HG03520 (cell line): ENCODE data around the gene HOXD11.

Experiments used
- ATAC-seq: cut with Tn5 transposase; IDR thresholded peaks from one replicate; pipeline ENCODE4 v1.9.1; 2021; ENCODE audit warnings: mild to moderate bottlenecking, moderate library complexity; ENCODE audit not compliant: unreplicated experiment

The HOXD11 gene

DNA sequence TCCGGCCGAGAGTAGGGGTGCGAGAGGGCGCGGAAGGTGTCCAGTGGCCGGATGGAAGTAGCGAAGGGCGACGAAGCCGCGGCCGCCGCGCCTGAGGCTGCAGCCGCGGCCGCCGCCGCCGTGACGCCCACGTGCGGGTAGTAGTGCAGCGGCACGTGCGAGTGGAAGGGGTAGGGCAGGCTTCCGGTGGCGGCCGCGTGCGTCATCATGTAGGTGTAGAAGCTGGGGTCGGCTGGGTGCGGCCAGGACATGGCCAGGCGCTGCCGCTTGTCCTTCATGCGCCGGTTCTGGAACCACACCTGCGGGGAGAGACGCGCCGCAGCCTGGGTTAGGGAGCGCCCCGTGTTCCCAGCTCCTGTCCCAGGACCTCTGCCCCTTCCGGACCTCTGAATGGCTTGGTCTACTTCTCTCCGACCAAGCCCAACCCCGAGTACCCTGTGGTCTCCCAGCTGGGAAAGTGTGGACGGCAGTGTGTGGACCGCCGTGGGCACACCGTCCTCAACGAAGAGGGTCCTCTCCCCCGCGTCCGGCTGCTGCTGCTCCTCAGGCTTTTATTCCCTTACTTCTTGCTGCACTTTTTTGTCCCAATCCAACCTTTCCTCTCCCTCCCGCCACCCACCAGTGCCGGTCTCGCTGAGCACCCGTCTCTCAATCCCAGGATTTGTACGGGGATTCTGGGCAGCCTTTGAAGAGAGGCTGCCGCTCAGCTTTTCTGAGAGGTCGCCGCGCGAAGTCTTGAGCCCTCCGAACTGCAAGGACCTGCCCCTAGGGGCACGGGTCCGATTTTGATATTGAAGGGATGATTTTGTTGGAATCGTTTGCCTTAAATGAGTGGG is 26.3 kb upstream of the HOXD11 start:
- no peak for ATAC-seq

DNA sequence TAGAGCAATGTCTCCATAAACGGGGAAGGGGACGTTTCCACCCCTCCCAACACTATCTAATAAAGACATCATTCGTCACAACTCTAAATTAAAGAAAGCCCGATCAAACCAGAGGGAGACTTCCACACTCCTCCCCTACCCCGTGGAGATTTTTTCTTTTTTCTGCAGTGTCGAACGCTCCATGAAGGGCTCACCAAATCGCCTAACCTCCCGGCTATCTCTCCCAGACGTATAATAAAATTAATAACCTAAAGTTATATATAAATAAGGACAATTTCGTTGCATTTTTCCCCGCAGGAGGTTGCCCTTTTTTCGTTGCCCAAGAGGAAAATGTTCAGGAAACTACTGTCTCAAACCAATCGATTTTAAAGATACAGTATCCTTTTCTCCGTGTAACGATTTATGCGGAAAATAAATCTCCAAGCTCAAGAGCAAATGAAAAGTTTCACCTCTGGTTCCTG is 25.7 kb upstream of the HOXD11 start:
- ATAC-seq, result no peak

DNA sequence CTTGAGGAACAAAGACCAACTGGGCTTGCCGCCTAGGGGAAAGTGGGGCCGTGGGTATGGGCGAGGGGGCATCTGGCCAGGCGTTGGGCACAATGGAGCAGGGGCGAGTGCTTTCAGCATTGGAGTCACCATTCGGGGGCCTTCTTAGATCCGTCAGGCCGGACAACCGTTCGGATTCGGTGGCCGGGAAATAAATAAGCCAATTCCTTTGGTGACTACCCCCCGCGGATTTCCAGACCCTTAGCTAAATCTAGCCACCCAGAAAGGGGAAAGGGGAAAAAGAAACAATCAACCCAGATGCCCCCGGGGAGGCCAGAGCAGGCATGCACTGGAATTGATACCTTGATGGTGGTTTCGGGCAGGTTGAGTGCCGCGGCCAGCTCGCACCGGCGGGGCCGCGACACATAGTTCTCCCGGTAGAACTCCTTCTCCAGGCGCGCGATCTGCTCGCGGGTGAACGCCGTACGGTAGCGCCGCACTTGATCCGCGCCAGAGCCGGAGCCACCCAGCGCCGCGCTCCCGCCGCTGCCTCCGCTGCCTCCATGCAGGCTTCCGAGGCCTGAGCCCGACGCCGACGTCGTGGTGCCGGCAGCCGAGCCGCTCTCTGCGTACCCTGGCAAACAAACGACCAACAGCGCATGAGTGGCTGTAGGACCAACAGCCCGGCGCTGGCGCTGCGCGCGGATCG is 25.1 kb upstream of the HOXD11 start:
- no peak for ATAC-seq

DNA sequence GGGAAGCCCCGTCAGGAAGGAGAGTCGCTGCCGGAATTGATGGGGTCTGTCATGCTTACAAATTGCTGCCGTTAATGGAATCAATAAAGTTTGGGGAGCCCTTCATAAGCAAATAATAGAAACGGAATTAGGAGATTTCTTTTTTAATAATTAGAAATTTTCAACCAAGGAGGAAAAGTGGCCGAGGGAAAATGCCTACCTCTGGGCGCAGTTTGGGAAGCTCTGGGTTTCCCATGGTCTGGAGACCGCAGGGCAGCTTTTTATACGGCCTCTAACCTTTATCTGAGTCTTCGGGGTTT is 24.6 kb upstream of the HOXD11 start:
- ATAC-seq, result no peak

DNA sequence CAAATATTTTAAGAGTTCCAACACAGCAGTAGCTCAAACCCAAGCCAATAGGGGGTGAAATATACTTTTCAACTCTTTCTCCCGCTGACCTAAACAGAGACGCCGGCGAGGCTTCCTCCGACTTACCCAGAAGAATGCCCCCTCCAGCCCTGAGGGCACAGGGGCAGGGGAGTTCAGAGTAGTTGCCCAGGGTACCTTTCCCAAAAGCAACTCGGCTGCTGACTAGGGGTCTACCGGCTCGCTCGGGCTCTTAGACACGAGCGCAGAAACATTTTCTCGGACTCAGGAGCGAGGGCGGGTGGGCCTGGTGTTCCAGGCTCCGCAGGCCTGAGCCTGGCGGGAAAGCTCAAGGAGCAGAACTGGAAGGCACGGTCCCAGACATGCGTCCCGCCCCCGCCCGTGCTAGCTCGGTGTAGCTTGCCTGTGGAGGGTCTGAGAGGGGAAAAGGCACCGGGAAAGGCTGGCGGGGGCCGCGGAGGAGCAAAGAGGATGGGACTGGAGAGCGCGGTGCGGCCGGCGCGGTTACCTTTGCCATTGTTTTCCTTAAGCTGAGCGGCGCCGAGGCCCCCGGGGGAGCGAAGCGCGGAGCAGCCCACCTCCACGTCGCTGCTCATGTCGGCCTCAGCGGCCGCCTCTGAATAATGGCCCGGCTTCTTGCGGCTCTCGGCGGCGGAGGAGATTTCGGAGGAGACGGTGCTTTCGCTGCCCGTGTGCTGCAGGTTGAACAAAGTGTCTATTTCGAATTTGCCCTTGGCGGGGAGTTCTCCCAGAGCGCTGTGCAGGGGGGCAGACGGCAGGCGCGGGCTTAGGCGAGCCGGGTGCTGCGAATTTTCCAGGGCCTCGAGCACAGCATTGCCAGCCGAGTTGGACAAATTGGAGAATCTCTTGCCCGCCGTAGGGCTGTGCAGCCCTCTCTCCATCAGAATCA is 24.0 kb upstream of the HOXD11 start:
- ATAC-seq, result no peak

DNA sequence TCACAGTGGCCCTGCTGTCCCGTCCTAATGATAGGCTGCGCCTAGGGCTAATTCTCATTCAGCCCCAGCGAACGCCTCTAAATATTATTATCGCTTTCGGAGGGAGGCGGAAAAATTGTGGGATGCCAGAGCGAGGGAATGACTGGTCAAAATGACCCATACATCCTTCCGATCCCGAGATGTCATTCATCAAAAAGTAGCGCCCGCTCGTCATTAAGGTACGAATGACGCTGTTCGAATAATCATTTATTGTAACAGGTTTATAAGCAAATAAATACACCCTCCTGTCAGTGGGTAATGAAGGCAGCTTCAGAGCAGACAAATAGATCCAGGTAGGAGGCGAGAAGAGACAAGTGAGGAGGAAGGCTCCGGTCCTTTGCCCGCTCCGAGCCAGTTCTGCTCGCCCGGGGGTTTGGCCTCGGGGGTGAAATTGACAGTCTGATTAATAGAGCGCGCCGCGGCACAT is 23.3 kb upstream of the HOXD11 start, which contains the start of gene EVX2:
Gene EVX2, minus strand, starts transcription at position 167 of the 466 bp plus-strand sequence. CDS start 186 bp downstream, outside the sequence.
- ATAC-seq, result no peak

DNA sequence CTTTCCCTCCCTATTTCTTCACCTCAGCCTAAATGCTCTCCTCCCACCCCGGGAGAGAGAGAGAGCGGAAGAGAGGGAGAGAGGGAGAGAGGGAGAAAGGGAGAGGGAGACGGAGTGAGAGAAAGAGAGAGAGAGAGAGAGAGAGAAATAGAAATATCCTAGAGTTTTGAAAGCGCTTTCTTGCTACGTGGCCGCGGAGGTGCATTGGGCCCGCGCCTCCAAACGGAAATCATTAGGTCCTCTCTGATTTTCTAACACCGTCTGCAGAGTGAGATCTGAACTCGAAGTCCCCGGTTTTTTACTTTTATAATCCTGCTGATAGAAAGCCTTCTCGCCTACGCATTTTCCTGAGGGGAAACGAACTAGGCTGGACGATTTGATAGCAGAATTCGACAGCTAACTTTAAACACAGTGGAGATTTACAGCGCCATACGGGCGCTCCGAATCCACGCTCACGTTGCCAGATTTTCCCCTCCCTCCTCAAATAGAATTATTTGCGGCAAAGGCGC is 22.4 kb upstream of the HOXD11 start:
- ATAC-seq, result no peak

DNA sequence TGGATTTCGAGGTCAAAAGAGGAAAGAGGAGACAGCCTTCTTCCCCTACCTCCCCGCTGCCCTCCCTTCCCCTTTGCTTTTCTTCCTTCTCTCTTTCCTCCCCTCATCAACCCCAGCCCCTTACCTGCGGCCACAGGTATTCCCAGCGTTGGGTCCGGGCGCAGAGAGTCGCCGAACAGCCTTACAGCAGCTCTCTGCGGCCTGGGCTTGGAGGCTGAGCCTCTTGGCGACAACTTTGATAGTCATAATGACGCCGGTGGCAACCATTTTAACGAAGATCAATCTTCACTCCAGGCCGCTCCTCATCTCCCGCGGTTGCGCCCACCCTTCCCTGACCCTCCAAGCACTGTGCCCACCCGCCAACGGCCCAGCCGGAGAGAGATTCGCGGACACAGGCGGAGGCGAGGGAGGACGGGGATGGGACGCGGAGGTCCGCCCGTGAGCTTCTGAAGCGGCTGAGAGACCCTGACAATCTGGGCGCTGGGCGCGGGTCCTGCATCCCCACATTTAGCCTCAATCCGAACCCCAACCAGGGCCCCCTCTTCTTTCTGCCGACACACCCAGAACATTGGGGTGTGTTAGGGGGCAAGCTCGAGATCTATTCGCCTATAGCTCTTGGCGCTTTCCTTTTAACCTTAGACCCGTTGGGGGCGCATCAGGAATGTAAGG is 21.8 kb upstream of the HOXD11 start:
- ATAC-seq, result no peak

DNA sequence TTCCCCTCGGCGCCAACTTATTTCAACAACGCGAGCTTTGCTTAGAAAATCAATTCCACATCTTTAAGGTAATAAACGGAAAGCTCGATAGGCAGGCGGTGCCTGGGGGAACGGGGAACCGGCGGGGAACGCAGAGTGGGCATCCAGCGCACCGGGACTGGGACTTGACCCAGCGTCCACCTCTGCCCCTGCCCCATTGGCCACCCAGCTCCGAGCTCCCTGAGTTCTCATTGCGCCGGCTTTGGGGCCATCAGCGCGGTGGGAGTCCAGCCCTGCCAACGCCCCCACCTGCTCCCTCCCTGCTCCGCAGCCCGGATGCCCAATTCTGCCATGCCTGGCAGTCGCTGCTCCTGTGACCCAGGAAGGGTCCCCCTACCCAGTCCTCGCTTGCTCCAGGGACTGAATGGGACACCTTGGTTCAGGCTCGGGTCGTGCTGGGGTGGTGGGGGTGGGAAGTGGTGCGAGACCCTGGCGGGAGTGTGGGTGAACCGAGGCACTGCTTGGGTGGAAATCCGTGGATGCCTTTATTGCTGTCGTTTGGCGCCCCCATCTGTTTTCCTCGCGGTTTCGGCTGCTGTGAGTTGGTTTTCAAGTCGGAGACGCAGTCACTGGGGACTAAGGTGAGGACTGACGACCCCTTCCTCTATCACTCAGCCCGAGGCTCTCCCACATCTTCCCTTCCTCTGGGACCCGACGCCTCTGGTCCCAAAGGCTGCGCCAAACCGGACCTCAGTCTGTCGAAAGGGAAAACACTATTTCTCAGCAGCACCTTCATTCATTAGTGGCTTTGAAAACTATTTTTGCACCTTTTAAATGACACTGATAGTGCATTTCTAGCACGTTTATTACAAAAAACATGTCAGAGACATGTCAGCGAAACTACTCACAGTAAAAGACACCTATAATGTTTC is 21.0 kb upstream of the HOXD11 start:
- no peak for ATAC-seq

DNA sequence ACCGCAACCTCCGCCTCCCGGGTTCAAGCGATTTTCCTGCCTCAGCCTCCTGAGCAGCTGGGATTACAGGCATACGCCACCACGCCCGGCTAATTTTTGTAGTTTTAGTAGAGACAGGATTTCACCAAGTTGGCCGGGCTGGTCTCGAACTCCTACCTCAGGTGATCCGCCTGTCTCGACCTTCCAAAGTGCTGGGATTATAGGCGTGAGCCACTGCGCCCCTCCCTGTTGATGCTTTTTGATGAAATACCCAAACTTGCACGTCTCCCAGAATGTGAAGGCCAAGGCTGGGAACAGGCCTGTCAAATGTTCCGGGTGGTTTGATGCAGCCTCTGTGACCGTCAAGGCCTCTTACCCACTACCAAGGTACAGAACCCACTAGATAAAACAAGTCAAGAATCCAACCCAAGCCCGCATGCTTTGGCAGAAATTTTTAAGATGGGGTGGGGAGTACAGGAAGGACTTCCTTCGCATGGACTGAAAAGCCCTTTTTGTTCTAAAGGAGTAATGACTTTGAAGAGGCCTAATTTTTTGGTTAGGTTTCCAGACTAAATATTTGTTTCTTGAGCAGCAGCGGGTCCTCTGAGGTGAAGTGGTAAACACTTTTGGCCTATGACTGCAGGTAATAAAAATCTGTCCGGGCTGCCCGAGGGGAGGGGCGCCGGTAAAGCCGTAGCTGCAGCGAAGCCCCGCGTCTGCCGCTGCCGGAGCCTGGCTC is 19.6 kb upstream of the HOXD11 start:
- no peak for ATAC-seq

DNA sequence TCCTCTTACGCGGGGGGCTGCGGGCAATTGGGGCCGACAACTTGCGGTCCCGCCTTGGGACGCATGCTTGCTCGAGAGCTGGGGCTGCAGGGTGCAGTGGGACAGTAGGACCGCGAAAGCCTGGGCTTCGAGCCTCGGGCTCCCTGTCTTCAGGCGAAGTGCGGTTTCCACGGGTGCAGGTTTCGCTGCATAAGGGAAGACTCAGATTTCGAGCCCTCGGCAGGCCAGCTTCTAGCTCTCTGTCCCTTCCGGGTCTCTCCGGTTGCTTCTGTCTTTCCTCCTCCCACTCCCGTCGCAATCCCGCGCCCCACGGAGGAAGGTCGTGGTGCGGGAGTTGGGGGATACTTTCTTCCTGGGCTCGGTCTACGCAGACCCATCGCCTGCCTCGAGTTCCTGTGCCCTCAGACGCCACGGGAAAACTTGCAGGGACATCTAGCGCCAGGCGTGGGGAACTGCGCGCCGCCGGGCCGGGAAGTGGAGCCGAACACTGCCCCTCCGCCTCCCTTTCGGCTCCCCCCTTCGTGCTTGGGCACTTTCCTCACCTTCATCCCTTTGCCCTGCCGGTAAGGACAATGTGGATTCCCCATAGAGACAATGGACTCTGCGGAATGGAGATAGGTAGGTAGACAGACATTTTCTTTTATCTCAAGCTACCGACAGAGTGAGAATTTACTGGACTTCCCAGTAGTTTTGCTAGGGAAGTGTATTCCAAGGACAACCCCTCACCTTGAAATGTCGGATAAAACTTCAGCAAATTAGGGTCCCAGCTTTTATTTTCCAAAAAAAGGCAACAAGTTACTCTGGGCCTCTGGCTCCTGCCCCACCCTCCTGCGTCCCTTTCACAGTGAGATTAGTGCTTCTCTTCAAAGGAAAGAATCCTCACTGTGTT is 18.8 kb upstream of the HOXD11 start:
- ATAC-seq, result no peak

DNA sequence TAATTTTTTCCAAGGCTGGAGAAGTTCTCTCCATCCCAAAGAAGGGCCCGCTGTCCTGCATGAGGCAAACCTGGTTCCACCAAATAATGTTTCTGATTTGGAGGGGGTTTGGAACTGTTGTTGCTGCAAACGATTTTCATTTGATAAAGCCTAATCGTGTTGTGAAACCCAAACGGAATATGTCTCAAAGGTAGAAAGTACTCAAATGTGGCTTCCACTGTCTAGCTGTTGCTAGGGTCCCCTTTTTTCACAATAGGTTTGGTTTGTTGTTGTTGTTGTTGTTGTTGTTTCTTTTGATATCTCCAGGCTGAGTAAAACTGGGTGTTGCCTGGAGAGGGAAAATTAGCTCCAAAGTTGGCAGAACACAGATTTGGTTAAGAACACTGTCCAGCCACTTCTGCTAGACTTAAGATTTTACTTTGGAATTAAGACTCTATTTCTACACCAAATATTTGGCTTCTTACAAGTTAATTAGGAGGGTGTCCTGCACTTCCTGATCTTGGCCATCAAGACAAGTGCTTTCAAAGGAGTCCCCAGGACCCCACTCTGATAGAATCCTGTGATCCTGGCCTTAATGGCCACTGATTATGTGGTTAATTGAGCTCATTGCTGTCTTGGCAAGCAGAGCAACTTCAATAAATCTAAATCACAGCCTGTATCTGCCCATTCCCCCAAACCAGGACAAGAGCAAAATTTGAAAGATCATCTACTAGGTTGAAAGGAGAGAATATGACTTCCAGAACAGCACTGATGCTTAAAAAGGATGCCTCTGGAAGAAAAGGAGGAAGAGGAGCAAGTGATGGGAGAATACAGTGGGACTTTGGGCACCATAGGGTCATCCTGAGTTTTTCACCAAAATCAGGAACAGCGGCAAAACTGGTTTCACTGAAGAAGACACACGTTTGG is 17.9 kb upstream of the HOXD11 start:
- ATAC-seq, result no peak

DNA sequence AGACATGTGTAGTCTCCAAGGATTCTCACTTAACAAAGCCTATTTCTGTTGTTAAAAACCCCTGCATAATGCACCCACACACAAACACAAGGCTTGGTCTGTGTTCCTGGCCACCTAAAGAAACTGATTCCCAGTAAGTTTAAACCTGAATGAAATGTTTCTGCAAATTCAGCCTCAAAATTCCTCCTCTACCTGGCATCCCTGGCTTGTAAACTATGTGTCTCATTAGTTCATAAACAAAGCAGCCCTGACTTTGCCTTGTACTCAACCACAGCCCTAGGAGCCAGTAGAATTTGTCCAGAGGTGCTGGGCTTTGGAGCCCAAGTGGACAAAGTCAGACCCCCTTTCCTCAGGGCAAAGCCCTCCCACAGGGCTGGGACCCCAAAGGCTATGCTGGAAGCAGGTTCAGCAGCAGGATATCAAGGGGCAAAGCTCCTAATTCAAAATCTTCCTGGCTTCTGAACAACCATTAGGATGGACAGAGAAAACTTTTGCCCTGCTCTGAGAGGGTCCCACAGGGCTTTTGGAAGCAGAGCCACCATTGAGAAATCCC is 17.2 kb upstream of the HOXD11 start:
- no peak for ATAC-seq

DNA sequence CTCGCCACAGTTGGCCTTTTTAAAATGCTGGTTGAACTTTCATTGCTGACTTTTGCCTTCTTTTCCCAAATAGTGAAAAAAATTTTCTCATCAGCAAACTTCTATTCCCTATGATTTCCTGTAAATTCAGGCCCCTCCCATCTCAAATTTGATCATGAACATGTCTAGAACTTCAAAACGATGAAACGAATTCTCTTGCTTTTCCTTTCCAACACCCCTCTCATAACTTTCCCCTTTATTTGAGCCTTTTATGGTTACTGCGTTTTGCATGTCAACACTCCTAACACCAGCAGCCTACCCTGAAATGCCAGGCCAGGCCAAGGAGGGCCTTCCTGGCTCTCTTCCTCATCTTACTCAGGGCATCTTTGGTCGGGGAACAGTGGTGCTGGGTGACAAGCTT is 16.2 kb upstream of the HOXD11 start:
- no peak for ATAC-seq

DNA sequence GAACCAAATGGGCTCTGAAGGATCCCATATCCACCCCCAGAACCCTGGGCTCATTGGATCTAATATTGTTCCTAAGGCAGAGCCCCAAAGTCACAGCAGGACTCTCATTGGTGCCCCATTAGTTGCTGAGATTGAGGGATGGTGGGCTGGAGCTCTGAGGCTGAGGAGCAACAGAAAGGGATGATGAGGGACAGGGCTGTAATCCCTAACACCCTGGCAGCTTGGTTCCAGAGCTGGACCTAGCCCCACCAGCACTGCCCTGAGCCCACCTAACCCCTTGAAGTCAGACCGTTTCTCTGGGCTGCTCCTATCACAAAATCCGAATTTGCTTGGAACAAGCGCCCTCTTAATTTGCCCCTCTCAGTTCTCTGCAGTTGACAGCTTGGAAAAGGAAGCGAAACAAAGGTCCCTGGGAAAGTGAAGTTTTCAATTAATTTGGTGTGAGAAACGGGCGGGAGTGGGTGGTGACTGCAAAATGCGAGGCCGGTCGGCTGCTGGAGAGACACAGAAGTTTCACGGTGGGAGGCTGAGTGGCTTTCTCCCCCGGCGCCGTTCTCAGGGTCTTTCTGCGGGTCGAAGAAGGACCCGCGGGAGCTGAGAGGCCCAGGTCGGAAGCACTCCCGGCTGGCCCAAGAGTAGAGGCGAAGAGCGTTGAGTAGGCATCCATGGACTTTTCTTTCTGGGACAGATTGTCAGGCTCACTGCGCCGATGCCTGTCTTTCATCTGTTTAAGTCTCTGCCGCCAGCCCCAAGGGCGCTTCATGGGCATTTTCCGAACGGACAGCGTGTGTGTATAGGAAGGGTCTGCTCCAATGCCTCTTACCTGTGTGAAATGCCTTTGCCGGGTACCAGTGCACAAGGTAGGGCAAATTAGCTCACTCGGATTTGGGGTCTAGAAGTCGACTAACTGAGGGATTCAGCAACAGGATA is 15.5 kb upstream of the HOXD11 start:
- ATAC-seq, result no peak
